Measurements from ENCODE around the gene EOLA2.

- TF ChIP-seq ZNF580 (tag by site-specific recombination; IDR thresholded peaks at IDR 0.05) = no peak
- TF ChIP-seq ZNF629 (tag by site-specific recombination; IDR thresholded peaks at IDR 0.05) = no peak
Measured at GRCh38 chrX:149949743-149950436, 11.6 kb upstream of the EOLA2 start.
